ENCODE data around the gene SETDB2.

The SETDB2 gene

GRCh38 chr13:49538404-49538803 lies 94.3 kb downstream of the SETDB2 start:
- no peak for DNase-seq

DNA sequence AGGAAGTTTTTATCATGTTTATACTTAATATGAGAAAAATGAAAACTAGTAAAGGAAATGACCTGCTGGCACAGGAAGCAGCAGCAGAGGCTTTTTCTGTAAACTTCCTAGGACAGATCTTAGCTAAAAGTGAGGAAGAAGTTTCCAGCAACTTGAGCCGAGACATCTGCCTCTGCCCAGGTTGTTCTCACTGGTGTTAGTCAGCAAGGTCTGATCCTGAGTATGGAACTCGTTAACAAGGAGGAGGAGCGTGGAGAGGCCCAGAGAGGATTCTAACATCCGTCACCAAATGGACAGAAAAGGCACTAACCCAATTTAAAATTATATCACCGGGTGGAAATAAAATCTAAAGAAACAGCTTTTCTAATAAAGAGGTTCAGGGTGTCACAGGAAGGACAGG lies 95.2 kb downstream of the SETDB2 start:
- DNase-seq, result no peak

GRCh38 chr13:49539746-49540145 lies 95.7 kb downstream of the SETDB2 start:
- DNase-seq, result no peak

DNA sequence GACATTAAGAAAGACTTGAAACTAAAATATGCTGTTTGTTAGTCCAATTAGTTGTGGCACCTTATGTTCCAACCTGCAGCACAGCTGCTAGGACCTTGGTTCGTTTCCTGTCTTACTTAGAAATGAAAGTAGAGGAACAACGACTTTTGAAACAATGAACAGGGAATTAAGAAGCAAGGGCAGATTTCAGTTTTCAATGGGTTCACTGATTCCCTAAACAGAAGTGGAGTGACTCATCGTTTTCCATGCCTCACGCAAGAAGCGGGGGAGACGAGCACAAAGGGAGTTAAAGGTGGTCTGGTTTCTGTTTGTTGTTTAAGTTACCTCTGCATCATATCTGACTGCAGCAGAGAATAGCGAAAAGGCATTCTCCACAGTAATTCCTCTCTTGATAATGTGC lies 96.5 kb downstream of the SETDB2 start:
- no peak for DNase-seq

- no peak for DNase-seq
These were observed 99.6 kb downstream of the SETDB2 start for GRCh38 chr13:49543656-49544055.

Data from NCI-H446 treated with DMSO at 0.1 percent for 48 hours (cell line).